Esophagus muscularis mucosa (tissue), 4 donors: ENCODE data around the gene ITSN2.

Experiments
- EP300 ChIP-seq: sonication (generic); formaldehyde crosslinking; IDR thresholded peaks from one replicate; pipeline ENCODE4 v1.6.1; 2017; ENCODE audit warnings: antibody characterized with exemption
- POLR2A ChIP-seq: fragments of 450-650 bp; IDR thresholded peaks from one replicate; pipeline ENCODE4 v1.6.1; 2017; ENCODE audit warnings: antibody characterized with exemption, moderate library complexity, mild to moderate bottlenecking, low read depth
- POLR2AphosphoS5 ChIP-seq, 2 donors: sonication (generic); formaldehyde crosslinking; IDR thresholded peaks; one replicate each; pipeline ENCODE4 v1.6.1; 2017; ENCODE audit warnings: antibody characterized with exemption in 2 of 2
- TF ChIP-seq, protein P1 (sequence below), 3 experiments: fragments of 200-600 bp in 2 of 3; fragments of 450-650 bp in 1 of 3; sonication (generic) in 2 of 3; IDR thresholded peaks; one replicate each; pipeline ENCODE4 v1.5.1; 2017 to 2019; ENCODE audit warnings: antibody characterized with exemption in 3 of 3, mild to moderate bottlenecking in 2 of 3, moderate library complexity in 1 of 3

DNA sequence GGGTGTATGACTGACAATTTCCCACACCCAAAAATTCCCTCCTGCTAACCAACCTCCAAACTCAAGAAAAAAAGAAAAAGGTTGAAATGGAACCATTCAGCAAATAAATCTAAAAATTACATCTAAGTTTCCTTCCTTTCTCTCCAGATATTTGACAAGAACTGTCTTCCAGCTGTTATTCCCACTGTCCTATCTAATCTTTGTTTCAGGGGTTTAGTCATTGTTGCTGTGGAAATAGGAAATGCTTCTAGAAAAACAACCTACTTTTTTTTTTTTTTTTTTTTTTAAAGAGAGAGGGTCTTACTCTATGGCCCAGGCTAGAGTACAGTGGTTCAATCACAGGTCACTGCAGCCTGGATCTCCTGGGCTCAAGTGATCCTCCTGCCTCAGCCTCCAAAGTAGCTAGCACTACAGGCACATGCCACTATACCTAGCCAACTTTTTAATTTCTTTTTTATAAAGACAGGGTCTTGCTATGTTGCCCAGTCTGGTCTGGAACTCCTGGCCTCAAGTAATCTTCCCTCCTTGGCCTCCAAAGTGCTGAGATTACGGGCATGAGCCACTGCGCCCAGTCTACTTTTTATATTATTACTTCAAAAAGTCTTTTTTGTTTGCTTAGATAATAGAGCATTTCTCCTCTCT, 88.1 kb downstream of the ITSN2 start:
- TF ChIP-seq, protein P1, sequence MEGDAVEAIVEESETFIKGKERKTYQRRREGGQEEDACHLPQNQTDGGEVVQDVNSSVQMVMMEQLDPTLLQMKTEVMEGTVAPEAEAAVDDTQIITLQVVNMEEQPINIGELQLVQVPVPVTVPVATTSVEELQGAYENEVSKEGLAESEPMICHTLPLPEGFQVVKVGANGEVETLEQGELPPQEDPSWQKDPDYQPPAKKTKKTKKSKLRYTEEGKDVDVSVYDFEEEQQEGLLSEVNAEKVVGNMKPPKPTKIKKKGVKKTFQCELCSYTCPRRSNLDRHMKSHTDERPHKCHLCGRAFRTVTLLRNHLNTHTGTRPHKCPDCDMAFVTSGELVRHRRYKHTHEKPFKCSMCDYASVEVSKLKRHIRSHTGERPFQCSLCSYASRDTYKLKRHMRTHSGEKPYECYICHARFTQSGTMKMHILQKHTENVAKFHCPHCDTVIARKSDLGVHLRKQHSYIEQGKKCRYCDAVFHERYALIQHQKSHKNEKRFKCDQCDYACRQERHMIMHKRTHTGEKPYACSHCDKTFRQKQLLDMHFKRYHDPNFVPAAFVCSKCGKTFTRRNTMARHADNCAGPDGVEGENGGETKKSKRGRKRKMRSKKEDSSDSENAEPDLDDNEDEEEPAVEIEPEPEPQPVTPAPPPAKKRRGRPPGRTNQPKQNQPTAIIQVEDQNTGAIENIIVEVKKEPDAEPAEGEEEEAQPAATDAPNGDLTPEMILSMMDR (IDR thresholded peaks at IDR 0.05), result no peak
- TF ChIP-seq EP300 (no peak), POLR2A (no peak), POLR2AphosphoS5 (IDR thresholded peaks at IDR 0.05) (no peak)
